PFSK-1 (cell line): ENCODE results near the gene TMC1.

Experiments used
- FOXP2 ChIP-seq: optimal IDR thresholded peaks from 2 replicates; pipeline ENCODE3; 2011; ENCODE audit warnings: borderline replicate concordance, control low read depth, inconsistent platforms; ENCODE audit not compliant: insufficient read depth; ENCODE audit errors: extremely low read length, extremely low read depth
- POLR2AphosphoS5 ChIP-seq: IDR thresholded peaks from 2 replicates; pipeline ENCODE4 v1.6.1; 2012; ENCODE audit warnings: low read depth, mild to moderate bottlenecking, control low read depth, low read length, moderate library complexity
- SIN3A ChIP-seq: IDR thresholded peaks from 2 replicates; pipeline ENCODE4 v1.6.1; 2012; ENCODE audit warnings: mild to moderate bottlenecking, low read length, moderate library complexity, borderline replicate concordance; ENCODE audit not compliant: insufficient read depth
- TAF1 ChIP-seq: IDR thresholded peaks from 2 replicates; pipeline ENCODE4 v1.6.1; 2012; ENCODE audit warnings: low read length, control low read depth, borderline replicate concordance; ENCODE audit not compliant: insufficient read depth
- TF ChIP-seq, protein P1 (sequence below), 2 experiments: IDR thresholded peaks; 2 replicates each; pipeline versions ENCODE4 v1.6.1 to v1.8.0; 2011 to 2012; ENCODE audit warnings: low read depth in 2 of 2, low read length in 2 of 2, control low read depth in 1 of 2, inconsistent platforms in 1 of 2, mild to moderate bottlenecking in 1 of 2, moderate library complexity in 1 of 2; ENCODE audit not compliant: insufficient read depth in 1 of 2

DNA sequence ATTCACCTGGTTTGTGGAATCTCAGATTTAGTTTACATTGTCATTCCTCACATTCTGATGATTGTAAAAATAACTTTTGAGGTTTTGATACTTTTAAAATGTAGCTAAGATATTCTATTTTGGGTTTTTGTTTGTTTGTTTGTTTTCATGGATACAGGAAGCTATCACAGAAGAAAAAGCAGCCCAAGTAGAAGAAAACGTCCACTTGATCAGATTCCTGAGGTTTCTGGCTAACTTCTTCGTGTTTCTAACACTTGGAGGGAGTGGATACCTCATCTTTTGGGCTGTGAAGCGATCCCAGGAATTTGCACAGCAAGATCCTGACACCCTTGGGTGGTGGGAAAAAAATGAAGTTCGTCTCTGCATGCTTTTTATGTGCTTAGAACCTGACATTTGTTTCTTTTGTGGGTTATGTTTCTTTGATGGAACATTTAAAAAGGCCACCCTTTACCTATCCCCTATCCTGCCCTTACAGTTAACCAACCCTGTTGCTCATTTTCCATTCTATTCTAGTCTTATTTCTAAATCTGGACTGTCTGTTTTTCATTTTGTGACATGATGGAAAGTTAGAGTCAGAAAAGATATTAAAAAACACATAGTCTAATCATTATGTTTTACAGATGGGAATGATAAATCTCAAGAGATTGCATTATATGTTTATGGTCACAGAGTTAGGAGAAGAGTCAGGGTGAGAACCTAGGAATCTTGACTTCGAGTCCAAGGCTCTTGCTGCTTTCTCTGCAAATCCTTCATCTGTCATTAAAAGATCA, 267.7 kb downstream of the TMC1 start:
- TF ChIP-seq, protein P1, sequence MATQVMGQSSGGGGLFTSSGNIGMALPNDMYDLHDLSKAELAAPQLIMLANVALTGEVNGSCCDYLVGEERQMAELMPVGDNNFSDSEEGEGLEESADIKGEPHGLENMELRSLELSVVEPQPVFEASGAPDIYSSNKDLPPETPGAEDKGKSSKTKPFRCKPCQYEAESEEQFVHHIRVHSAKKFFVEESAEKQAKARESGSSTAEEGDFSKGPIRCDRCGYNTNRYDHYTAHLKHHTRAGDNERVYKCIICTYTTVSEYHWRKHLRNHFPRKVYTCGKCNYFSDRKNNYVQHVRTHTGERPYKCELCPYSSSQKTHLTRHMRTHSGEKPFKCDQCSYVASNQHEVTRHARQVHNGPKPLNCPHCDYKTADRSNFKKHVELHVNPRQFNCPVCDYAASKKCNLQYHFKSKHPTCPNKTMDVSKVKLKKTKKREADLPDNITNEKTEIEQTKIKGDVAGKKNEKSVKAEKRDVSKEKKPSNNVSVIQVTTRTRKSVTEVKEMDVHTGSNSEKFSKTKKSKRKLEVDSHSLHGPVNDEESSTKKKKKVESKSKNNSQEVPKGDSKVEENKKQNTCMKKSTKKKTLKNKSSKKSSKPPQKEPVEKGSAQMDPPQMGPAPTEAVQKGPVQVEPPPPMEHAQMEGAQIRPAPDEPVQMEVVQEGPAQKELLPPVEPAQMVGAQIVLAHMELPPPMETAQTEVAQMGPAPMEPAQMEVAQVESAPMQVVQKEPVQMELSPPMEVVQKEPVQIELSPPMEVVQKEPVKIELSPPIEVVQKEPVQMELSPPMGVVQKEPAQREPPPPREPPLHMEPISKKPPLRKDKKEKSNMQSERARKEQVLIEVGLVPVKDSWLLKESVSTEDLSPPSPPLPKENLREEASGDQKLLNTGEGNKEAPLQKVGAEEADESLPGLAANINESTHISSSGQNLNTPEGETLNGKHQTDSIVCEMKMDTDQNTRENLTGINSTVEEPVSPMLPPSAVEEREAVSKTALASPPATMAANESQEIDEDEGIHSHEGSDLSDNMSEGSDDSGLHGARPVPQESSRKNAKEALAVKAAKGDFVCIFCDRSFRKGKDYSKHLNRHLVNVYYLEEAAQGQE (IDR thresholded peaks at IDR 0.05; ENCODE audit: insufficient read depth in 1 of 2, low read depth in 2 of 2, low read length in 2 of 2), result no peak
- TF ChIP-seq POLR2AphosphoS5, result no peak
- TF ChIP-seq TAF1, result no peak
- TF ChIP-seq SIN3A, result no peak
- TF ChIP-seq FOXP2, result no peak
